T-helper 17 cell (primary cell): ENCODE measurements around the gene TBPL2. TPM values are rescaled to one million over a fixed set of nuclear protein-coding genes. Genes with fewer than 3 reads are reported as not detected.
"Not testable (repeated sequence)": the region's sequence is repeated elsewhere in the genome, so short reads cannot be mapped to it uniquely, and the experiment has no call there.

Experiments used
- ATAC-seq: fragments of 150-1000 bp; cut with Tn5 transposase; 2 replicates; pipeline ENCODE4 v1.10.0; 2021; ENCODE audit warnings: mild to moderate bottlenecking, moderate library complexity
- DNase-seq, 3 donors: peaks; one replicate each; pipeline versions ENCODE4 v3.0.0 to v3.0.0-alpha.2; 2020 to 2021
- H3K9me3 ChIP-seq: one replicate; pipeline ENCODE4 v1.7.0; 2013; ENCODE audit warnings: low read length, mild to moderate bottlenecking; ENCODE audit not compliant: control insufficient read depth, poor library complexity, severe bottlenecking
- H3K27ac Mint-ChIP-seq: one replicate; pipeline ENCODE4 v1.8.0; 2022; ENCODE audit warnings: mild to moderate bottlenecking, moderate library complexity, mixed read lengths
- H3K27me3 Mint-ChIP-seq: one replicate; pipeline ENCODE4 v1.8.0; 2022; ENCODE audit warnings: mixed read lengths
- H3K36me3 Mint-ChIP-seq: one replicate; pipeline ENCODE4 v1.8.0; 2022; ENCODE audit warnings: low read depth, mixed read lengths
- H3K4me1 Mint-ChIP-seq: one replicate; pipeline ENCODE4 v1.8.0; 2022; ENCODE audit warnings: mild to moderate bottlenecking, mixed read lengths
- H3K4me3 Mint-ChIP-seq: one replicate; pipeline ENCODE4 v1.8.0; 2022; ENCODE audit warnings: mild to moderate bottlenecking, moderate library complexity, mixed read lengths
- total RNA-seq, 4 donors: library from RNA in 2 of 4; stranded (reverse) in 2 of 4; gene quantifications; one replicate each; pipeline ENCODE4 v1.2.3 and lab custom pipeline; 2022 to 2026

Gene TBPL2
- total RNA-seq, 2 donors from 2014 or later: not detected

- Mint-ChIP-seq H3K4me1 (peaks cover 27% of the 10 kb centered on the region), H3K36me3 (peaks cover 14% of the 10 kb centered on the region), H3K27me3 (no peaks in the 10 kb centered on the region), H3K4me3 (no peak overlapping the region), H3K27ac (peak overlapping the region; percentile 53)
- H3K9me3 ChIP-seq: no peaks in the 10 kb centered on the region
- no peak for DNase-seq
- ATAC-seq: no peak
Measured at GRCh38 chr14:55383541-55384140, 56.8 kb downstream of the TBPL2 start.

- not testable (repeated sequence) for H3K4me3 Mint-ChIP-seq, H3K27me3 Mint-ChIP-seq, DNase-seq, ATAC-seq, H3K9me3 ChIP-seq
- Mint-ChIP-seq H3K4me1 (peaks cover 30% of the 10 kb centered on the region), H3K36me3 (peaks cover 14% of the 10 kb centered on the region), H3K27ac (peak overlapping the region; percentile 53)
Measured at GRCh38 chr14:55383056-55383466, 57.4 kb downstream of the TBPL2 start.

- no peaks in the 10 kb centered on the region for H3K9me3 ChIP-seq
- Mint-ChIP-seq H3K27ac (no peak overlapping the region), H3K36me3 (peaks cover 14% of the 10 kb centered on the region), H3K4me3 (no peak overlapping the region), H3K27me3 (no peaks in the 10 kb centered on the region), H3K4me1 (peaks cover 28% of the 10 kb centered on the region)
- DNase-seq: no peak
- ATAC-seq: no peak
Measured at GRCh38 chr14:55382483-55382882, 57.9 kb downstream of the TBPL2 start.

GRCh38 chr14:55381561-55381960, 58.9 kb downstream of the TBPL2 start:
- no peak for ATAC-seq
- Mint-ChIP-seq H3K4me3 (no peak overlapping the region), H3K4me1 (peaks cover 22% of the 10 kb centered on the region), H3K36me3 (peaks cover 14% of the 10 kb centered on the region), H3K27ac (peak overlapping the region; percentile 37), H3K27me3 (no peaks in the 10 kb centered on the region)
- no peaks in the 10 kb centered on the region for H3K9me3 ChIP-seq
- no peak for DNase-seq

- no peak overlapping the region for H3K27ac Mint-ChIP-seq
- H3K27me3 Mint-ChIP-seq: no peaks in the 10 kb centered on the region
- DNase-seq: no peak
Measured at GRCh38 chr14:55381040-55381439, 59.4 kb downstream of the TBPL2 start.

GRCh38 chr14:55377236-55377635, 63.2 kb downstream of the TBPL2 start:
- ATAC-seq (no peak), DNase-seq (no peak)
- Mint-ChIP-seq H3K4me1 (peaks cover 22% of the 10 kb centered on the region), H3K27ac (peak overlapping the region; percentile 89), H3K4me3 (no peak overlapping the region), H3K36me3 (peaks cover 6% of the 10 kb centered on the region), H3K27me3 (no peaks in the 10 kb centered on the region)
- H3K9me3 ChIP-seq: no peaks in the 10 kb centered on the region

More at GRCh38 chr14:55381040-55381439, 59.4 kb downstream of the TBPL2 start:
- H3K9me3 ChIP-seq: no peaks in the 10 kb centered on the region
- H3K4me1 Mint-ChIP-seq: peaks cover 17% of the 10 kb centered on the region
- H3K4me3 Mint-ChIP-seq: no peak overlapping the region
- ATAC-seq: no peak
- peaks cover 13% of the 10 kb centered on the region for H3K36me3 Mint-ChIP-seq

GRCh38 chr14:55374771-55375170, 65.6 kb downstream of the TBPL2 start:
- Mint-ChIP-seq H3K27me3 (no peaks in the 10 kb centered on the region), H3K4me1 (peaks cover 22% of the 10 kb centered on the region), H3K27ac (peak overlapping the region; percentile 89), H3K36me3 (peaks cover 11% of the 10 kb centered on the region), H3K4me3 (peak overlapping the region; percentile 62)
- no peak for DNase-seq
- H3K9me3 ChIP-seq: no peaks in the 10 kb centered on the region
- ATAC-seq: no peak

- H3K9me3 ChIP-seq: no peaks in the 10 kb centered on the region
- Mint-ChIP-seq H3K27me3 (no peaks in the 10 kb centered on the region), H3K36me3 (peaks cover 12% of the 10 kb centered on the region), H3K27ac (peak overlapping the region; percentile 89), H3K4me1 (peaks cover 22% of the 10 kb centered on the region), H3K4me3 (peak overlapping the region; percentile 62)
- peak; percentile 94 for ATAC-seq
- DNase-seq: no peak
Measured at GRCh38 chr14:55373784-55374705, 66.4 kb downstream of the TBPL2 start.

- Mint-ChIP-seq H3K27ac (peak overlapping the region; percentile 89), H3K4me1 (peaks cover 18% of the 10 kb centered on the region), H3K27me3 (no peaks in the 10 kb centered on the region), H3K4me3 (no peak overlapping the region), H3K36me3 (peaks cover 12% of the 10 kb centered on the region)
- DNase-seq (no peak), ATAC-seq (no peak)
- no peaks in the 10 kb centered on the region for H3K9me3 ChIP-seq
Measured at GRCh38 chr14:55372825-55373224, 67.6 kb downstream of the TBPL2 start.

GRCh38 chr14:55372423-55372822, 68.0 kb downstream of the TBPL2 start:
- H3K36me3 Mint-ChIP-seq: peaks cover 12% of the 10 kb centered on the region
- H3K27ac Mint-ChIP-seq: peak overlapping the region; percentile 89
- DNase-seq (no peak), ATAC-seq (no peak)
- H3K9me3 ChIP-seq: no peaks in the 10 kb centered on the region
- H3K4me3 Mint-ChIP-seq: peak overlapping the region; percentile 41
- H3K27me3 Mint-ChIP-seq: no peaks in the 10 kb centered on the region
- peaks cover 18% of the 10 kb centered on the region for H3K4me1 Mint-ChIP-seq

GRCh38 chr14:55370883-55371455, 69.4 kb downstream of the TBPL2 start:
- Mint-ChIP-seq H3K4me3 (peak overlapping the region; percentile 71), H3K27me3 (no peaks in the 10 kb centered on the region), H3K27ac (peak overlapping the region; percentile 89), H3K4me1 (peaks cover 21% of the 10 kb centered on the region), H3K36me3 (peaks cover 8% of the 10 kb centered on the region)
- H3K9me3 ChIP-seq: no peaks in the 10 kb centered on the region
- ATAC-seq: no peak
- DNase-seq: no peak

GRCh38 chr14:55366271-55366670, 74.1 kb downstream of the TBPL2 start:
- peak overlapping the region; percentile 83 for H3K27ac Mint-ChIP-seq
- H3K36me3 Mint-ChIP-seq: peaks cover 7% of the 10 kb centered on the region
- no peak for ATAC-seq
- H3K27me3 Mint-ChIP-seq: no peaks in the 10 kb centered on the region
- no peaks in the 10 kb centered on the region for H3K9me3 ChIP-seq
- H3K4me1 Mint-ChIP-seq: peaks cover 10% of the 10 kb centered on the region
- no peak overlapping the region for H3K4me3 Mint-ChIP-seq
- DNase-seq: no peak
